Skeletal muscle satellite cell (primary cell): ENCODE measurements around the gene HLCS.

Experiments
- H3K27me3 ChIP-seq: 2 replicates; pipeline ENCODE4 v1.7.0; 2013; ENCODE audit warnings: low read length; ENCODE audit not compliant: control insufficient read depth, insufficient read depth
- H3K36me3 ChIP-seq: 2 replicates; pipeline ENCODE4 v1.7.0; 2013; ENCODE audit warnings: mild to moderate bottlenecking, control low read depth, low read length; ENCODE audit not compliant: insufficient read depth
- H3K4me1 ChIP-seq: 2 replicates; pipeline ENCODE4 v1.7.0; 2013; ENCODE audit warnings: low read length; ENCODE audit not compliant: control insufficient read depth, insufficient read depth
- H3K4me2 ChIP-seq: 2 replicates; pipeline ENCODE4 v1.7.0; 2013; ENCODE audit warnings: mild to moderate bottlenecking, low read length
- H3K4me3 ChIP-seq: 2 replicates; pipeline ENCODE4 v1.7.0; 2013; ENCODE audit warnings: low read length
- H3K9ac ChIP-seq: 2 replicates; pipeline ENCODE4 v1.7.0; 2013; ENCODE audit warnings: mild to moderate bottlenecking, low read depth, low read length, moderate library complexity
- H3K9me3 ChIP-seq: replicated peaks from 2 replicates; pipeline ENCODE4 v1.7.0; 2013; ENCODE audit warnings: mild to moderate bottlenecking, control low read depth, low read length

Gene HLCS

DNA sequence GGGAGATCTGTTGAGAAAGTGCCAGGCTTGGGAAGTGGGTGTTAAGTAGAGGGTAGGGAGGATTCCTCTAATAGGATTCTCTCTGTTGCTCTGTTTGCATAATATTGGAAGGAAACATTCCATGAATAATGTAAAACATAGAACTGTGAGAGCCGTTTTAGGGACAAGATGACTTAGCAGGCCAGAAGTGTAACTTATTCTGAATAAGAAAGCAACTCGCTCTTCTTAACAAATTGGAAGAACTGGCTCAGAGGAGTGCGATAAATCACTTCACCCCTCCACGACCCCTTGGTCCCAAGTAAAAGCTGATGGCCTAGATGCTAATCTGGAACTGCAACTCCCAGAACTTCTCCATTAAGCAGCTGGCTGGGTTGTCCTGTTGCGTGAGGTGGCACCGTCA is 248.5 kb downstream of the HLCS start:
- Histone ChIP-seq H3K9me3 (no peaks in the 10 kb centered on the region), H3K4me2 (no peak overlapping the region), H3K9ac (no peak overlapping the region), H3K36me3 (peaks cover 46% of the 10 kb centered on the region), H3K4me3 (no peak overlapping the region), H3K27me3 (no peaks in the 10 kb centered on the region), H3K4me1 (peaks cover 13% of the 10 kb centered on the region)

DNA sequence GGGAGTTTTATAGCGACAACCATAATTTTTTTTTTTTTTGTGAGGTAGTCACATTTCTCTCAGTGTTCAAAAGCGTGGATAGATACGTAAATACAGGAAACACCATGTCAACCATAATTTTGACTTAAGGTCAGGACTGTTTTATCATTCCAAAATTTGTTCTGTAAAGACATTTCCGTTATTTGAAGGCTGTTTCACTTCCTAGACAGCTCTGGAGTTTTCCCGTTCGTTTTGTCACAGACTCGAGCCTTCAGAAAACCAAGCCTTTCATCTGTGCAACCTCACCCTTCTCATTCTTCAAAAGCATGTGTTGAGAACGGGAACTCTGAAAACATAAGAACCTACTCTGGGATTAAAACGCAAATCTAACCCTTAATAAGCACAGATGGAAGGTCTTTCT is 249.6 kb downstream of the HLCS start:
- H3K4me2 ChIP-seq = no peak overlapping the region
- H3K27me3 ChIP-seq = no peaks in the 10 kb centered on the region
- H3K36me3 ChIP-seq = peaks cover 46% of the 10 kb centered on the region

DNA sequence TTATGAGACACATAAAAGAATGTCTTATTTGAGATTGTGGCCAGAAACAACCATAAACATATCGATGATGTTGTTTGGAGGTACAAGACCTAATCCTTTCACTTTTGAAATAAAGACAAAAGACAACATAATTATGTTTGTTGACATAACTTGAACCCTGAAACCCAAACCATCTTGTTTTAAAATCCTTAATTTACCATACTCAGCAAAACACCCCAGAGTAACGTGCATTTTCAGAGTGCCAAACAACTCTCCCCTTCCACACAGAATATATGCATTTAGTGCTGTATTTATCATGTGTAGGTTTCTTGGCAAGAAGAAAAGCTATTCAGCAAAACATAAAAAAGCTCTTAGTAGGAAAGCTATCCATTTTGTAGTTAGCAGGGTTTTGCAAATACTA is 250.1 kb downstream of the HLCS start:
- H3K9ac ChIP-seq = no peak overlapping the region
- H3K9me3 ChIP-seq = no peaks in the 10 kb centered on the region
- no peak overlapping the region for H3K4me2 ChIP-seq
- H3K27me3 ChIP-seq = no peaks in the 10 kb centered on the region
- peaks cover 46% of the 10 kb centered on the region for H3K36me3 ChIP-seq
- peaks cover 13% of the 10 kb centered on the region for H3K4me1 ChIP-seq
- no peak overlapping the region for H3K4me3 ChIP-seq

More for the DNA sequence above, 249.6 kb downstream of the HLCS start:
- no peak overlapping the region for H3K4me3 ChIP-seq
- H3K9ac ChIP-seq = no peak overlapping the region
- no peaks in the 10 kb centered on the region for H3K9me3 ChIP-seq
- H3K4me1 ChIP-seq = peaks cover 13% of the 10 kb centered on the region

DNA sequence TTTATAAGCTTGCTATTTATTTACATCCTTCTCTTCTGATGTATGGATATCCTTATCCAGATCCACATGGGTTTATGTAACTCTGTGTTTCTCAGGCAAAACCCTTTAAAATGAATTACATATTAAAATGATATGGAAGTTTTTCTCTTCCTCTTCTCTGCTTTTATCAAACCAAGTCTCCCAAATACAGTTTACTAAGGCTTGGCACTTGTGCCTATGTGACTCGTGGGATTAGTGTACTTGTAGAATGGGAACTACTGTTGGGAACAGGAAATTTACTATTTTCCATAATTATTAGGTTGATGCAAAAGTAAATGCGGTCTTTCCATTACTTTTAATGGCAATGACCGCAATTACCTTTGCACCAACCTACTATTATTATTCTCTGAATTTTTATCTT is 252.7 kb downstream of the HLCS start:
- Histone ChIP-seq H3K27me3 (no peaks in the 10 kb centered on the region), H3K4me3 (no peak overlapping the region), H3K4me1 (peaks cover 5% of the 10 kb centered on the region), H3K36me3 (peaks cover 39% of the 10 kb centered on the region), H3K9ac (peak overlapping the region; percentile 34), H3K4me2 (no peak overlapping the region), H3K9me3 (no peaks in the 10 kb centered on the region)

DNA sequence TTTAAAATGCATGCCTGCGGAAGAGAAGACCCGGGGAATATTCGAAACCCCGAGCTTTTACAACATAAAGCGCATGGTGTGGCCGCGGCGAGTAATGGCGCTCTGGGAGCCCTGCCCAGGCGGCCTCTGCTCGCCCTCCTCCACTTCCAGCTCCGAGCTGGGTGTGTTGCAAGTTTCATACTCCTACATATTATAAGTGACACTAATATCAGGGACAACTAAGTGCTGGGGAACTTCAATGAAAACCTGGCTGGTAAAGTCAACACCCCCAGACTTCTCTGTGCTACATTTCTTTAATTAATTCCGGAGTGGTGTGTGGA is 255.8 kb downstream of the HLCS start:
- peak overlapping the region; percentile 76 for H3K4me2 ChIP-seq
- H3K36me3 ChIP-seq = peaks cover 28% of the 10 kb centered on the region
- no peaks in the 10 kb centered on the region for H3K9me3 ChIP-seq
- H3K4me1 ChIP-seq = no peaks in the 10 kb centered on the region
- peak overlapping the region; percentile 31 for H3K4me3 ChIP-seq
- peak overlapping the region; percentile 94 for H3K9ac ChIP-seq
- no peaks in the 10 kb centered on the region for H3K27me3 ChIP-seq

DNA sequence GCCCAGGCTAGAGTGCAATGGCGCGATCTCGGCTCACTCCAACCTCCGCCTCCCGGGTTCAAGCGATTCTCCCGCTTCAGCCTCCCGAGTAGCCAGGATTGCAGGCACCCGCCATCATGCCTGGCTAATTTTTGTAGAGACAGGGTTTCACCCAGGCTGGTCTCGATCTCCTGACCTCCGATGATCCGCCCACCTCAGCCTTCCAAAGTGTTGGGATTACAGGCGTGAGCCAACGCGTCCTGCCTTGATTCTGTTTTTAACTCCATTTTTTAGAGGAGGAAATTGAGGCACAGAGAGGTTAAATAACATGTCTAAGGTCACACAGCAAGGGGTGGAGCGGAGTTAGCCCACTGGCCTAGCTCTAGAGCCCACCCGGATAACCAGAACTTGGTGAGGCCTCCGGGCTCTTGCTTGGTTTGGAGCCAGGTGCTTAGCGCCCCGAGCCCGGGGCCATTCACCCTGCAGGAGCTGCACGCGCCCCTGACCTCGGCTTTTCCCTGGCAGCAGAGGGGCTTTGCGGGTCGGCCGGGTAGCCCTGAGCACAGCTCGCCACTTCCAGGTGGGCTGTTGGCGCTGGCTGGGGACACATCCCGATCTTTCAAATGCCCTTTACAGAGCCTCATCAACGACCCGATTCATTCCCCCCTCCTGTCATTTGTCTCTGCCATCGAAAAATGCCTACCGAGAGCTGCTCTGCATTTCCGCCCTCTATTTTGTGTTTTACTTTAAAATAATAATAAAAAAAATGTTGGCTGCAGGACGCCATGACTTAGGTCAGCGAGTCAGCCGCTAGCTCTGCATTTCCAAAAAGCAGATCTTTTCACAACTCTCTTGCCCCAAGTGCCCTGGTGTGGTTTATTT is 256.4 kb downstream of the HLCS start:
- no peaks in the 10 kb centered on the region for H3K4me1 ChIP-seq
- peaks cover 28% of the 10 kb centered on the region for H3K36me3 ChIP-seq
- H3K27me3 ChIP-seq = no peaks in the 10 kb centered on the region
- no peaks in the 10 kb centered on the region for H3K9me3 ChIP-seq
- peak overlapping the region; percentile 43 for H3K4me3 ChIP-seq
- H3K9ac ChIP-seq = peak overlapping the region; percentile 94
- peak overlapping the region; percentile 76 for H3K4me2 ChIP-seq

DNA sequence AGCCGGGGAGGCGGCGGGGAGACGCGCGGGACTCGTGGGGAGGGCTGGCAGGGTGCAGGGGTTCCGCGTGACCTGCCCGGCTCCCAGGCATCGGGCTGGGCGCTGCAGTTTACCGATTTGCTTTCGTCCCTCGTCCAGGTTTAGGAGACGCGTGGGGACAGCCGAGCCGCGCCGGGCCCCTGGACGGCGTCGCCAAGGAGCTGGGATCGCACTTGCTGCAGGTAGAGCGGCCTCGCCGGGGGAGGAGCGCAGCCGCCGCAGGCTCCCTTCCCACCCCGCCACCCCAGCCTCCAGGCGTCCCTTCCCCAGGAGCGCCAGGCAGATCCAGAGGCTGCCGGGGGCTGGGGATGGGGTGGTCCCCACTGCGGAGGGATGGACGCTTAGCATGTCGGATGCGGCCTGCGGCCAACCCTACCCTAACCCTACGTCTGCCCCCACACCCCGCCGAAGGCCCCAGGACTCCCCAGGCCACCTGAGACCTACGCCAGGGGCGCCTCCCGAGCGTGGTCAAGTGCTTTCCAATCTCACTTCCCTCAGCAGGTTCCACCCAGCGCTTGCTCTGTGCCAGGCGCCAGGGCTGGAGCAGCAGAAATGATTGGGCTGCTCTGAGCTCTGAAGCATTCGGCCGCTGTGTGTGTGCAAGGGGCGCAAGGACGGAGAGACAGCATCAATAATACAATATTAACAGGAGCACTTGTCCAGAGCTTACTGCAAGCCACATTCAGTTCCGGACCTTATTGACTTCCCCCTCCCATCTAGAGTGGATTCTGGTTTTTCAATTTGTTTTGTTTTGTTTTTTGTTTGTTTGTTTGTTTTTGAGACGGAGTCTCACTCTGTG is 257.2 kb downstream of the HLCS start:
- Histone ChIP-seq H3K27me3 (no peaks in the 10 kb centered on the region), H3K36me3 (peaks cover 20% of the 10 kb centered on the region), H3K9ac (peak overlapping the region; percentile 94), H3K4me2 (peak overlapping the region; percentile 76), H3K9me3 (no peaks in the 10 kb centered on the region), H3K4me3 (peak overlapping the region; percentile 58), H3K4me1 (no peaks in the 10 kb centered on the region)

DNA sequence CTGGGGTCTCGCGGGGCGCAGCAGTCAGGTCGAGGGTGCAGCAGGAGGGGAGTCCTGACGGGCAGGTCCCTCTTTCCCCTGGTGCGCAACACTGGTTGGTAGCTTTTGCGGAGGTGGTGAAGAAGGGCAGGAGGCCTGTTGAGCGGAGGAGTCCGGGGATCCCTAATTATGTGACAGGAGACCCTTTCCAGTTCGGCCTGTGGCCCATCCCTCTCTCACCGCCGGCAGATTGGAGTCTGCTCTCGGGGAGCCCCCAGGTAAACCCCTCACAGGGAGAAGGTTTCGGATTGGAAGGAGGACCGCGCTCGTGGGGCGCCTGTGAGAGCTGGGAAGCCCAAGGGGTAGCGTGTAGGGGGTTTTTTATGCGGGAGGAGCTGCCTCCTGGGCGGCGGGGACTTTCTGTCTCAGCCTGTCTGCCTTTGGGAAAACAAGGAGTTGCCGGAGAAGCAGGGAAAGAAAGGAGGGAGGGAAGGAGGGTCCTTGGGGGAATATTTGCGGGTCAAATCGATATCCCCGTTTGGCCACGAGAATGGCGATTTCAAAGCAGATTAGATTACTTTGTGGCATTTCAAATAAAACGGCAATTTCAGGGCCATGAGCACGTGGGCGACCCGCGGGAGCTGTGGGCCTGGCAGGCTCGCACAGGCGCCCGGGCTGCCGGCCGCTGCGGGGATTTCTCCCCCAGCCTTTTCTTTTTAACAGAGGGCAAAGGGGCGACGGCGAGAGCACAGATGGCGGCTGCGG is 258.0 kb downstream of the HLCS start:
- Histone ChIP-seq H3K36me3 (peaks cover 17% of the 10 kb centered on the region), H3K27me3 (no peaks in the 10 kb centered on the region), H3K9ac (peak overlapping the region; percentile 94), H3K9me3 (no peaks in the 10 kb centered on the region), H3K4me2 (peak overlapping the region; percentile 76), H3K4me3 (peak overlapping the region; percentile 58), H3K4me1 (no peaks in the 10 kb centered on the region)

DNA sequence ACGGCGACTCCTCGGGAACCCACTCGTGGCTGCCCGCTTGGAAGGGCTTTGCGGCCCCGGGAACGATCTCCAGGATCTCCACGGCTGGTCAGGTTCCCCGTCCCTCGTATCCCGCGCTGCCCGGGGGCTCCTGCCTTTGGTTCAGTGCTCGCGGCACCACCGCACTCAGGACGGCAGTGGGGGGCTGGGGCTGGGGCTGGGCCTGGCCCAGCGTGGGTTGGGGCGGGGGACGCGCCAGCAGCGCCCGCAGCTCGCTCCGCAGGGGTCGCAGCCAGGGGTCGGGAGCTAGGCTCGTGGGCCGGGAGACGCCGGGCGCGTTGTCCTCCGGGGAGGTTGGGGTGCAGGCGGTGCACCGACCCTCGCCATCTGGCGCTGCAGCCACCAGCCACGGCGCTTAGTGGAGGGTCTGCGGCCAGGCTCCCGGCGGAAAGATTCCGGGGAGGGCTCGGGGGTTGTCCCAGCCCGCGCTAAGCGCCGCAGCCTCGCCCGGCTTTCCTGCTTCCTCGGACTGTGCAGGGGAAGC is 258.6 kb downstream of the HLCS start:
- Histone ChIP-seq H3K4me2 (peak overlapping the region; percentile 99), H3K9me3 (no peaks in the 10 kb centered on the region), H3K27me3 (no peaks in the 10 kb centered on the region), H3K4me3 (peak overlapping the region; percentile 58), H3K4me1 (peaks cover 4% of the 10 kb centered on the region), H3K36me3 (peaks cover 17% of the 10 kb centered on the region), H3K9ac (peak overlapping the region; percentile 94)

DNA sequence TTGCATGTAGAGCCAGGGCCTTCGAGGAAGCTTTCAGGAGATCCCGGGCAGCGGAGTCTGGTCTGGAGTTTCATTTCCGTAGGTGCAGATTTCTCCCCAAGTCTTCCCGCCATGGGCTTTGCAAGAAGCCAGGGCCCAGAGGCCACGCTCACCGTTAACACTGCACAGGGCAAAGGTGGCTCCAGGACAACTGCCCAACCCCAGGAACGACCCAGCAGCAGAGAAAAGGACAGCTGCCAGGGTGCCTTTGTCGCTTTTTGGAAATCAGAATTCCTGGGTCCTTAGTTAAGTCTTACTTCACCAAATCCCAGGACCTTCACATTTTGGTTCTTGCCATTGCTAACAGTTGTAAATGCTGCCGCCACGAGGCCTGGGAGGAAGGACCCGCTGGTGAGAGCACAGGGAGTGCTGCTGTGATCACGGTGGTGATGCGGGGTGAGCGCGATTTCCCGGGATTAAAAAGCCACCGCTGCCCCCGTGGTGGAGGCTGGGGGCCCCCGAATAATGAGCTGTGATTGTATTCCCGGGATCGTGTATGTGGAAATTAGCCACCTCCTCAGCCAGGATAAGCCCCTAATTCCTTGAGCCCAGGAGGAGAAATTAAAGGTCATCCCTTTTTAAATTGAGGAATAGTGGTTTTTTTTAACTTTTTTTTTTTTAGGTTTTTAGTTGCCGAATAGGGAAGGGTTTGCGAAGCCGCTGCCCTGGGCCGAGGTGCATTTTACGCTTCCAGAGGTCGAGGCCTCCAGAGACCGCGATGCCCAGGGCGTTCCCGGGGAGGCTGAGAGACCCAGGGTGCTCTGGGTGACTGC is 259.3 kb downstream of the HLCS start:
- Histone ChIP-seq H3K4me3 (peak overlapping the region; percentile 80), H3K36me3 (peaks cover 17% of the 10 kb centered on the region), H3K9ac (peak overlapping the region; percentile 94), H3K27me3 (no peaks in the 10 kb centered on the region), H3K4me2 (peak overlapping the region; percentile 99), H3K4me1 (peaks cover 11% of the 10 kb centered on the region), H3K9me3 (no peaks in the 10 kb centered on the region)
